Hippocampal formation (tissue), 2 donors: Measurements from ENCODE around the gene AJUBA.
"Not testable (repeated sequence)": the region's sequence is repeated elsewhere in the genome, so short reads cannot be mapped to it uniquely, and the experiment has no call there.

ENCODE experiments used
- DNase-seq, 2 donors: peaks; one replicate each; lab custom pipeline; 2025; lab: John Stamatoyannopoulos, UW

Gene AJUBA

GRCh38 chr14:22981090-22981875, 1.1 kb downstream of the AJUBA start:
- DNase-seq, result no peak

GRCh38 chr14:22980672-22981089, 1.7 kb downstream of the AJUBA start:
- DNase-seq, result no peak

GRCh38 chr14:22979748-22980392, 2.5 kb downstream of the AJUBA start:
- DNase-seq, result no peak

- DNase-seq, result no peak
These were observed 3.2 kb downstream of the AJUBA start for GRCh38 chr14:22978981-22979671.

- DNase-seq, result no peak
These were observed 3.9 kb downstream of the AJUBA start for GRCh38 chr14:22978487-22978837.

GRCh38 chr14:22977684-22978486, 4.5 kb downstream of the AJUBA start:
- no peak for DNase-seq

GRCh38 chr14:22977434-22977683, 5.0 kb downstream of the AJUBA start:
- DNase-seq, result no peak

GRCh38 chr14:22976620-22977433, 5.5 kb downstream of the AJUBA start:
- no peak for DNase-seq

GRCh38 chr14:22974530-22975313, 7.6 kb downstream of the AJUBA start:
- DNase-seq, result no peak

GRCh38 chr14:22973217-22974032, 8.9 kb downstream of the AJUBA start:
- DNase-seq, result no peak

GRCh38 chr14:22972313-22972930, 9.9 kb downstream of the AJUBA start:
- no peak for DNase-seq

GRCh38 chr14:22971152-22971551, 11.2 kb downstream of the AJUBA start:
- DNase-seq, result no peak

GRCh38 chr14:22966783-22967269, 15.5 kb downstream of the AJUBA start:
- no peak for DNase-seq

GRCh38 chr14:22965916-22966782, 16.2 kb downstream of the AJUBA start:
- DNase-seq, result not testable (repeated sequence)

- DNase-seq, result no peak
These were observed 20.2 kb downstream of the AJUBA start for GRCh38 chr14:22962061-22962676.

- no peak for DNase-seq
These were observed 26.4 kb downstream of the AJUBA start for GRCh38 chr14:22955702-22956569.

- no peak for DNase-seq
These were observed 29.9 kb downstream of the AJUBA start for GRCh38 chr14:22952418-22952817.
